GM21447 (cell line): Measurements from ENCODE around the gene FSHR.

ENCODE experiments used
- ATAC-seq: cut with Tn5 transposase; IDR thresholded peaks from one replicate; pipeline ENCODE4 v1.9.1; 2021; ENCODE audit not compliant: unreplicated experiment

The FSHR gene

DNA sequence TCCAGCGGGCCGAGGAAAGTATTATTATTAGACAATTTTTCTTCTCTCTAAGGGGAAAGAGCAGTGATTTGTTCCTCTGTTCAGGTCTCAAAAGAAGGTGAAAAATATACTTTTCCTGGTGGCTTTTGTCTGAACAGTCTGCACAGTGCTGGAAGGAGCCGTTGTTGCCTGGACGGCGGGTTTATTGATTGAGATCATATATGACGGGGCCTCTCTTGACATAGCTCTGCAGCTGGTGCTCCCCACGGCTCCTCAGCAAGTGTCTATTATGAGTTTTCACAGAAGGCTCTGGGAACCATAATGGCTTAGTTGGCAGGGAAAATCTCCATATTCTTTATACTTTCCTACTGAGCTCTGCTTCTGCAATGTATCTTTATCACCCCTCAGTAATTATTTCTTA, 42.9 kb downstream of the FSHR start:
- ATAC-seq: no peak

DNA sequence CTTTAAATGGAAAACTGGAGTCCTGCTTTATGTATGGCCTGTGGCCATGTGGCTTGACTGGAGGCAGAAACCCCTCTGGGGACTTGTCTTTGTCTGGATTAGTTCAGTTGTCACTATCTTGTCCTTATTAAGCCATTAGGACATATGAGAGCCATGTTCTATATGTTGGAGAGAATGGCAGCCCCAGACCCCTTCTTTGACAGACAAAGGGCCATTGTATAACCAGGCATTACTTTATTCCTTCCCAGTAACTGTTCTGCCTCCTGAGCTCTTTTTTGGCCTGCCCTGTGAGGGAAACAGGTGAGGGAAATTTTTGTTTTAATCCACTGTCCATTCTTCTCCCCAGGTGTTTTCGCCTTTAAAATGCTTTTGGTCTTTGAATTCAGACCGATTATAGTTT, 43.3 kb downstream of the FSHR start:
- ATAC-seq: no peak

DNA sequence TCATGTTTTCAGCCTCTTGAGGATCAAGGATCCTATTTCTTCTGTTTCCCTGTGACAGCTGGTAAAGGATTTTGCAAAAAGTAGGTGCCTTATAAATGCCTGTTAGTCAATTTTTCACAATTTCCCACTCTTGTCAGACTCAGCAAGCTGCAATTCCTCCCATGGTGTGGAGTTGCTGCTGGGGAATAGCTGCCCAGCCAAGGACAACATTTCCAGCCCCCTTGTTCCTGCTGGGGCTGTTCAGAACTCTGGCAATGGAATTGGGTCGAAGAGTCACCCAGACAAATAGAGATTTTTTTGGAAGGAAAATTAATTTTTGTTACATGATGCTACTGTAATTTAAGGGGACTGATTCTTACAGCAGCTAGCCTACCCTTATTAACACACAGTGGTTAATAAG, 43.7 kb downstream of the FSHR start:
- ATAC-seq: no peak

DNA sequence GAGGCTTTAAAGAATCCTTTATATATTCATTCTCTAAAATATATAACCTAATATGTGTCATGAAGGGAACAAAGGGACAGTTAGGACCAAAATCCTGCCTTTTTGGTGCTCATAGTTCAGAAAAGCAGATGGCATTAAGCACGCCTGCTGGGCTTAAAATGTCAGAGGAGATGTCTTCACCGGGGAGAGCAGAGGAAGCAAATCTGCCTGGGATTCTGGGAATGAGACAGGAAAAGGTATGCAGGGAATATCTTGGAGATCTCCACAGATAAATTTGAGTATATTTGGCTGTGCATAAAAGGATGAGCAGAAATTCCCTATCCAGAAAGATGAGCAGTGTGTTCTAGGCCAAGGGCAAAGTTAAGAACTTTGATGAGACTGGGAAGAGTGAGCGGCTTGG, 45.5 kb downstream of the FSHR start:
- ATAC-seq: no peak

DNA sequence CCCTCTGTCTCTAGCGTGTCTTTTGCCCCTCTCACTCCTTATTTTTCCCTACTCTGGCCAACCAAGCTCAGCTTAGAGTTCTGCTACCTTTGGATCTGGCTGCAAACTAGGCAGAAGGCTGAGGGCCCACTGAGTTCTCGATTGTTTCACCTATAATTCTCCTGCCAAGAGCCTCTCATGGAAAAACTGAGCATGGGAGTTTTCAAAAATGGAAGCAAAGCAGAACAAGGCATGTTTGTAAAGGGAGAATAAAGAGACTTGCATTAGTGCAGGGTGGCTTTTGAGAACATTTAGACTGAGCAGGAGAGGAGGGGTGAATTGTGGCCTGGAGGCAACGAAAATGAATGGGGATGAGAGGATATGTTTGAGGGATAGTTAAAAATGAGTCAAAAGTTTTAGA, 45.9 kb downstream of the FSHR start:
- ATAC-seq: no peak

DNA sequence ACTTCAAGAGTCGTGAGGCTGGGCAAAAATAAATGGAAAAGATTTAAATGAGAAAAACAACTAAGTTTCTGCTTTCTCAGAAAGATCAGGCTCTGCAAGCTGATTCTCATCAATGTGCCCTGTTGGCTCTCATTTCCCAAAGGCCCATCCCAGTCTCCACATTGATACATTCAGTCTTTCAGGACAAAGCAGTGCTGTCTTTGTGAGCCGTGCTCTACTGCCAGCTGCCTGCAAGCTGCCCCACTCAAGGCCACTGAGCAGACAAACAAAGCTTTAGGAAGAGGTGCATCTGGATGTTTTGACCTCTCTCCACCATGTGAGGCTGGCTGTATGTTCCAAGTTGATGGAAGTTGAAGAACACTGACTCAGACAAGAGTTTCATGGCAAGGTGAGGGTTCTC, 48.8 kb downstream of the FSHR start:
- no peak for ATAC-seq

DNA sequence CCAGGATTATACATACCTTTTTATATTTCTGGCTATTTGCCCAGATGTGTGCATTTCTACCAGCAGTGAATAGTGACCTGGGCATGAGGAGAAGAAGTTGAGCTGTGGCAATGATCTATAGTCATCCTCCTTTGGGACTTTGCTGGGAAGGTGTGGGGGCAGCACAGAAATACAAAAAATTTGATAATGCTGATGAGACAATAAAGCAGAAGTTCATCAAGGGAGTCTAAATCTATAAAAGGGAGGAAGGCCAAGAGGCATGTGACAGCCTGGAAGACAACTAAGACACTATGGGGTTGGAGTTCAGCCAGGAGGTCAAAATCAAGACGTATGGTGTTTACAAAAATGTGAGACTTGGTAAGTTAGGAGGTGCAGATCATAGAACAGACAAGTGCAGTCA, 52.2 kb downstream of the FSHR start:
- ATAC-seq: no peak

DNA sequence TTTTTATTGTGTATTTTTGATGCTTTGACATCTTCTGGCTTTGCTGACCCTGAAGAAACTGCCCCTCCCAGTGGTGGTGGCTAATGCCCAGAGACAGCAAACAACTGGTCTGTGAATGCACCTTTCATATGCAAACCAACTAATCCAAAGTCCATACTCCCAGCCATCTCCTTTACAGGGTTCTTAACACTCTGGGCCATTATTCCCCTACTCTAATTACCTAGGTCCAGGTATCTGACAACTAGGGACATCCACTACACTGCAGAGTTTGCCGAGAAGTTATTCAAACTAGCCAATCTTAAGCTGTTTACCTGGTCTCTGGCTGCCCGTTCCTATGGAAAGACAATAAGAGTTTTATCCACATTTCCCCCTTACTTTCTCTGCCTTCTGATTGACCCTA, 73.6 kb downstream of the FSHR start:
- no peak for ATAC-seq

DNA sequence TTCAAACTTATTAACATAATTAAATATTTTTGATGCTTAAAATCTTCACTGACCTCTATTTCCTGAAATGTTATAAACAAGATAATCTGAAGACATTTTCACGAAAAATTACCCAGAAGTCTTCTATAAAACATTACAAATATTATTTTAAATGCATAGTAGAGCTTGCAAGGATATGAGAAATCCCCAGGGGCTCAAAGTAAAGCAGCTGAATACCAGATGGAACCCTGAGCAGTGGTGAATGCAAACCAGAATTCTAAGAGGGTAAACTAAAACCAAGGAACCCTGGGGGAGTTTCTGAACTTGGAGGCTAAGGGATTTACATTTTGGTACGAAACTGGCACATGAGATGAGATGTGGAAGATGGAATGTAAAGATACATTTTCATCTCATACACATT, 83.6 kb downstream of the FSHR start:
- ATAC-seq: no peak

DNA sequence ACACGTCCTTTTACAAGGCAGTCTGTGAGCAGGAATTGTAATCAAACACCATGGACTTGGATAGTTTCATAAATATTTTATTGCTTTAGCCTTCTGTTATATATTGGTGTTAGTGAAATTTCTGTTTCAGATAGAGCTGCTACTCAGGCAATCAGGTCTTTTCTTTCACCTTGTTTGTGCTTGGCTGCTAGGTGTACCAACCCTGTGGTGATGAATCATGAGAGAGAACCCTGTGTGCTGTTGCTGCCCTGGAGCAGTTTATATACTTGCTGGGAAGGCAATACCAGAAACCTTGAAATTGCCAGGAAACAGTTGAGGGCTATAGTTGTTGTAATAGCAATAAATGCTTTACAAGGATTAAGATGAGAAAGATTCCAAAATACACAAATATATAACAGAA, 84.5 kb downstream of the FSHR start:
- ATAC-seq: no peak

DNA sequence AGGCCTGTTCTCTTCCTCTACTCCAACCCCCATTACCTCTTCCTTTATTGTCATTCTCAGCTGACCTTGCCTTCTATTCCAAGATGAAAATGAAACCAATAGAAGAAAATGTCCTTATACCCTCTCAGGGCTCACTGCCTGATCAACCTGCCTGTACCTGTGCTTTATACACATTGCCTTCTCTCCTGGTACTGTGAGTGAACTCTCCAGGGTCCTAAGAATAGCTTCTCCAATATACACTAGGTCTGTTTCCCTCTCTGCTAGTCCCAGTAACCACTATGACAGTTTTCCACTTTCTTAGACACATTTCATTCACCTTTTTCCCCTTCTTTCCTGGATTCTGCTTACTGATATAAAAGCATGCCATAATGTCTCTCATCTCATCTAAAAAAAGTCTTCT, 85.7 kb downstream of the FSHR start:
- no peak for ATAC-seq

DNA sequence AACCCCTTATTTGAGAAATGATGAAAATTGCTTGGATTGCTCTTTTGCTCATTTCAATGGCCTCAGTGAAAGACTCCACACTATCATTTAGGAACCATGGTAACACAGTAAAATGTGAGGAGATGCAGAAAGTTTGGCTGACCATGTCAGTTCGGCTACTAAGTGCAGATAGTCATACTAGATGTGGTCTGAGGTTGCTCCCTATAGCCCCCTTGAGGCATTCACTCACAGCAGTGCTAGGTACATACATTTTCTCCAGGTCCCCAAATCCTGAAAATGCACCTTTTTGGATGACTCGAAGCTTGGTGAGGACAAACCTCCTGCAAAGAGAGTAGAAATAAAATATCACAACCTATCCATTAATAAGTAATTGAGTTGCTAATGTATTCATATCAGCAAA, 86.3 kb downstream of the FSHR start:
- ATAC-seq: no peak

DNA sequence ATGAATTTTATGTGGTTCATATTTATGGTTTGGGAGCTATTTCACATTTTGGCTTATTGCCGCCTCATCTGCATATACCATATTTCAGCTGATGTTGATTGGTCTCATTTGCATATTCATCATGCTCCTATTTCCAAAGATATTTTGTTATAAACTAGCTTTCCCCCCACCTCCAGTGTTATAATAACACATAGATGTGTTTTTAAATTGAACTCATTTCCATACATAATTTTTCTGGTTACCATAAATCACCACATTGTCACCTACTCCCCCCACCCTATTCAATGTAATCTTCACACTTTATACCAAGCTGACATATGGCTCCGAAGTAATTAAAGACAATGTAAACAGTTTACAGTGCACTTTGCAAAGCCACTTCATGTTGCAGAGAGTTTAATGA, 101.2 kb downstream of the FSHR start:
- ATAC-seq: no peak

DNA sequence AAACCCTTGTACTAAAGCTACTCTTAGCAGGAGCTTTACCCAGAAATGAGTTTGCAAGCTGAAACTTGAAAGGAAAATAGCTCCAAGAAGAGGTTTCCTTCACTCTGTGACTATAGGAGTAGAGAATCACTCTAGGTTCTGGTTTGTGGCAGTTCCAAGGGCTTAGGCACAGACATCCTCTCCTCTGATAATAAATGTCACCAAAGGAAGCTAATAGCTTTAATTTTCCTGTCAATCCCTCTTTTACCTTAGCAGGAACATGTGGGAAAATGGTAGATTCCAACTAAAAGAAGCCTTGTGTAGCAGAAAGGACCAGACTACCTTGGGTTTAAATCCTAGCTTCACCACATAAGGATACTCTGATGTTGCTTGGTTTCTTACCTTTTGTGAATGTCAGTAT, 104.0 kb downstream of the FSHR start:
- ATAC-seq: no peak

DNA sequence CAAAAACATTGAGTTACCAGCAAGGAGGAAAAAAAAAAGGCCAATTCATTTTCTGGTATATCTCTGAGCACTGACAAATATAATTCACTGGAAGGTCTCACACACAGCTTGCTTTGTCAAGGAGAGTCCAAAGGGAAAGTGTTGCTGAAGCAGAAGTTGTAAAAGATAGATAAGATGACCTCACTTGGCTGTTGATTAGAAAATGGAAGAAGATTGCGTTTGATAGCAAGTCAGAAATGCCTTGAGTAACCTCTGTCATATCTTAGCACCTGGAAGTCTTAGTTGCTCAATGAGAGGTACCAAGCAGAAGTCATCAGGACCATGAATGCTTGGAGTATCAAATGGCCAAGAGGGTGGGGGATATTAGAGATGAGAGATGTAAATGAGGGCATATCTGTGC, 105.2 kb downstream of the FSHR start:
- no peak for ATAC-seq

DNA sequence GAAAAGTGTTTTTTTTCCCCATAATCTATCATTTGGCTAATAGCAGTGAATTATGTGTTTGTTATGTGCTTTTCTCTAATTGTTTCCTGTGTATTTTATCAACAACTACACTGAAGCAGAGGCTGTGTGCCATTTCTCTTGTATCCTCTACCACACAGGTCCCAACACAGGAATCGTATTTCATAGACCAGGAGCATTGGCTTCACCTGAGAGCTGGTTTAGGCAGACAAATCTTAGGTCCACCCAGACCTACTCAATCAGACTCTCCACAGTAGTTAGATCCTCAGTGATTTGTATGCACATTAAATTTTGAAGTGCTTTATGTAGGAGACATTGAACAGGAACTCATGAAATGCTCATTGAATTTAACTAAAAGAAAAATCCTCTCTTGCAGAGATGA, 109.2 kb downstream of the FSHR start:
- no peak for ATAC-seq

DNA sequence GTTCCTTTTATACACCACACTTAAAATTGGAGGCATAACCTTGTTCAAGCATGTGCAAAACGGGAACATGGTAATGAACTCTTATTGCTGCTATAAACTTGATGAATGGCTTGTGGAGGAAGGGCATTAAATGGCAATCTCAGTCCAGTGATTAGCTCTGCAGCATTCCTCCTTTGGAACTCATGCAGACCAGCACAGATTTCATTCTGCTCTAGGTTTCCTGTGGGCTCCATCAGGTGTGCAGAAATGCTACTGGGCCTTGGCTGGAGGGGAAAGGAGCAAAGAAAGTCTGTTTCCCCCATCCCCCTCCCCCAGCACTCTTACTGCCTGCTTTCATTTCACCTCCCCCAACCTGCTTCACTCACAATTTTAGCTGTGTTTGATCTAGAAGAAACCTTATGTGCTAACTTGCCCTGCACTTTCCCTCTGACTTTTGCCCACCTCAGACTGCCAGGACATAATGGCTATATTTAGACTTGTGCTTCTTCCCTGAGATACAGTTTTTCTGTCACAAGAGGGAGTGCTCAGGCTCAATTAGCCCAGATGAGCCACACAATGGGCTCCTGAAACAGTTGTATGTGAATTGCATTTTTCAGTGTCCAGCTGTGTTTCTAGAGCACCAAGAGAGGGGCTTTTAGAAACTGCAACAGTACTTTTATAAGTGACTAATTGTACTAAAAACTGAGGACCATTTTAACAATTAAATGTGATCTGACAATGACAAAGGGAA, 109.8 kb downstream of the FSHR start:
- ATAC-seq: no peak

DNA sequence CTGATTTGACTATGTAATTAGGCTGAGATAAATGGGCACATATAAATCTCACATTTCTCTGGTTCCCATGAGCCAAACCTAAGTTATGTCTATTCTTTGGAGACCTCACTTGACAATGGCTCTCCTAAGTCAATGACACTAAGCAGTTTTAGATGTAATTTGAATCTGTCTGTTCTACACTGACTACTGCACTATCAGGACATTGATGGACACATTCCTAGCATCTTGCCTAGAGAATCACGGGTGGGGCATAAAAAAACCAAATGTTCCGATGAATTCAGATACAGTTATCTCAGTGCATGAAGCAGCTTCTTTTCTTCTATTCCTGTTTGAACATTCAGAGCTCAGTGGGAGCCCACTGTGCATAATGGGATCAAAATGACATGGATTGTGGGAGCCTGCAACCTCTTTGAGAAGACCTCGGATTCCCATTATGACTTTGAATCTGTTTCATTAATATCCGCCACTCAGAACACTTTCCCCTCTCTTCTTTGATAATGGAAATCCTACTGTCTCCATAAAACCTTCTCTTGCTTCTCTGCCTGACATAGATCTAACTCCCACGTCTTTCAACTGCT, 110.8 kb downstream of the FSHR start:
- no peak for ATAC-seq

DNA sequence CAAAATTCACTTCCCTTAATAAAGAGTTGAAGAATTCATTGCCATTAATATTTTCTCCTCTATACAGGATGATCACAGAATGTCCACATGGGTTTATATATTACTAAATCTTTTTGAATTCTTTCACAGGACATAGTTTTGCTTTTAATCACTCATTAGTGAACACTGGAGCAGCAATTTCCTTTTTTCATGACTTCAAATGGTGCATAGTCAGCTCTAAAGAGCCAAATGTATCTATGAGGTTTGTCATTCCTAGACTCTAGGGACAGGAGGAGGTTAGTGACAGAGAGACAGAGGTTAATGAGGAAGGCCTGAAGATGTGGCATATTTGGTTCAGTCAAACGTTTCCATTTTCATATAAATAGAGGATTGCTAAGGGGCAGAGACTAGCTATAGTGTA, 111.8 kb downstream of the FSHR start:
- ATAC-seq: no peak

DNA sequence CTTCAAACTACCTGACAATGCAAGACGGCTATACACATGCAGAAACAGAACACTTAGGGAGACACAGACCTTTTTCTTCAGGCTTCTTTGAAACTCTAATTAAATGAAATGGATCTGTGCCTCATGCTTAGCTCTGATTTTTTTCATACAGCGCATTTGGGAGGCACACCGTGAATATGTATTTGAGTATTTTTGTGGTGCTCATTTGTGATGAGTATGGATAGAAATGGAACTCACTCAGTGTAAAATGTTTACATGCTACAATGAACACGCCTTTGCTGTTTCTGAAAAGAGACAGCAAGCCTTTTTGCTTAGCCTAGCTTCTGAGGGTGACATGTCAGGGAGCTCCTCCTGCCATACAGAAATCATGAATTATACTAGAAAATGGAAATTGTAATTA, 113.3 kb downstream of the FSHR start:
- ATAC-seq: no peak

DNA sequence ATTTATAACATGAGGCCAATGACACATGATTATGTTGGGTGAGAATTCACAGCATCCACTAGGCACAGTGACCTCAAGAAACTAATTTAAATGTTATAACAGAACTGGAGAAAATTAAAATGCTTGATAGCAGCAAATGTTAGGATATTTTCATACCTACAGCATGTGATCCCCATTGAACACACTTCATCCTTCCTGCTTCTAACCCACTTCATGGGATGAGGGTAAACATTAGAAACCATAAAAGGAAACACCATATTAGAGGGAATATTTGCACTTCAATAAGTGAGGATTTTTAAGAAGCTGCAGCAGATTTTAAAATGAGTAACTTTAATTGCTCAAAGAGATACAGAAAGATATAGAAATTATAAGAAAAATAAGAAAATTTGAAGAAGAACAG, 117.1 kb downstream of the FSHR start:
- no peak for ATAC-seq

DNA sequence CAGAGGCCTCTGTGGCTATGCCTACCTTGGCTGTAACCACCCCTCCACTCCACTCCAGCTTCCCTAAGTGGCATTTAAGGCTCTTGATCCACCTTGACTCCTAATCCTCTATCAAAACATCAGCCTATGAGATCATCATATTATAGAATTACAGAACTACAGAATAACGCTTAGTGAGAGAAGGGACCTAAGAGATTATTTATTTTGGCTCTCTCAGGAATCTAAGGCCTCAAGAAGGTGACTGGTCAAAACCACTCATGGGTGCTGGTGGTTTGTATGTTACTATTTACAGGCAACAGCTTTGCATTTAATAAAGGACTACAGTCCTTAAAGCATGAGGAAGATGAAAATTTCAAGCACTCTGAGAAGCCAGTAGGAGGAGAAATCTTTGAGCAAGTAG, 118.8 kb downstream of the FSHR start:
- no peak for ATAC-seq
